ENCODE results near the gene SULT1C3. TPM values are rescaled to one million over a fixed set of nuclear protein-coding genes. Genes with fewer than 3 reads are reported as not detected.

SULT1C3 gene
- total and polyA plus RNA-seq, 4 donors: not detected

- Histone ChIP-seq H3K9ac (ENCODE audit: low read depth in 1 of 2, low read length in 2 of 2) (no peak overlapping the region), H3K27ac (ENCODE audit: low read depth in 1 of 2, low read length in 2 of 2) (no peak overlapping the region), H3K4me3 (ENCODE audit: low read depth in 1 of 3, low read length in 3 of 3) (no peak overlapping the region), H3K36me3 (ENCODE audit: control insufficient read depth in 4 of 4, insufficient read depth in 3 of 4, low read depth in 1 of 4, low read length in 3 of 4) (no peaks in the 10 kb centered on the region), H3K27me3 (ENCODE audit: control insufficient read depth in 4 of 4, insufficient read depth in 4 of 4, low read length in 3 of 4) (no peaks in the 10 kb centered on the region), H3K4me1 (ENCODE audit: control insufficient read depth in 4 of 4, insufficient read depth in 4 of 4, low read length in 3 of 4) (no peaks in the 10 kb centered on the region), H3K9me3 (ENCODE audit: control insufficient read depth in 4 of 4, low read length in 3 of 4) (peaks cover 3 to 12% (median 7%) of the 10 kb centered on the region in 4 donors)
- TF ChIP-seq ZBTB33 (IDR thresholded peaks at IDR 0.05): no peak
- no peak for TF ChIP-seq EGR1 (IDR thresholded peaks at IDR 0.05; ENCODE audit: low read depth in 2 of 2)
- no peak for TF ChIP-seq MAX (IDR thresholded peaks at IDR 0.05)
- no peak for DNase-seq (ENCODE audit: low spot score)
- 96% methylated on average over 1 of the region's 1 CpG for WGBS
Observed at GRCh38 chr2:108224022-108224421, 15.7 kb upstream of the SULT1C3 start.

GRCh38 chr2:108226564-108226963, 13.2 kb upstream of the SULT1C3 start:
- H3K9ac ChIP-seq (ENCODE audit: low read depth in 1 of 2, low read length in 2 of 2): no peak overlapping the region
- TF ChIP-seq REST (IDR thresholded peaks at IDR 0.05) (no peak), FOXA1 (IDR thresholded peaks at IDR 0.05) (no peak), HNF4A (conservative IDR thresholded peaks at IDR 0.05) (no peak), MAX (IDR thresholded peaks at IDR 0.05) (no peak), GABPA (IDR thresholded peaks at IDR 0.05 in 1 of 2, conservative IDR thresholded peaks at IDR 0.05 in 1 of 2) (no peak), SP1 (IDR thresholded peaks at IDR 0.05) (no peak), RXRA (IDR thresholded peaks at IDR 0.05) (no peak), NR2F2 (IDR thresholded peaks at IDR 0.05) (no peak), TAF1 (conservative IDR thresholded peaks at IDR 0.05) (no peak), RAD21 (IDR thresholded peaks at IDR 0.05) (no peak), CTCF (IDR thresholded peaks at IDR 0.05; ENCODE audit: low read depth, low read length, missing input control) (no peak), FOXA2 (IDR thresholded peaks at IDR 0.05) (no peak)
- no peaks in the 10 kb centered on the region for H3K36me3 ChIP-seq (ENCODE audit: control insufficient read depth in 4 of 4, insufficient read depth in 3 of 4, low read depth in 1 of 4, low read length in 3 of 4)
- WGBS: 64% methylated on average over 2 of the region's 2 CpGs
- H3K27ac ChIP-seq (ENCODE audit: low read depth in 1 of 2, low read length in 2 of 2): no peak overlapping the region
- DNase-seq (ENCODE audit: low spot score): no peak
- no peaks in the 10 kb centered on the region for H3K27me3 ChIP-seq (ENCODE audit: control insufficient read depth in 4 of 4, insufficient read depth in 4 of 4, low read length in 3 of 4)
- H3K4me3 ChIP-seq (ENCODE audit: low read depth in 1 of 3, low read length in 3 of 3): no peak overlapping the region
- no peaks in the 10 kb centered on the region for H3K4me1 ChIP-seq (ENCODE audit: control insufficient read depth in 4 of 4, insufficient read depth in 4 of 4, low read length in 3 of 4)
- peaks cover 3 to 12% (median 7%) of the 10 kb centered on the region in 4 donors for H3K9me3 ChIP-seq (ENCODE audit: control insufficient read depth in 4 of 4, low read length in 3 of 4)

Measured in liver (tissue), 9 donors.